ENCODE data around the gene SAMD4A.

DNA sequence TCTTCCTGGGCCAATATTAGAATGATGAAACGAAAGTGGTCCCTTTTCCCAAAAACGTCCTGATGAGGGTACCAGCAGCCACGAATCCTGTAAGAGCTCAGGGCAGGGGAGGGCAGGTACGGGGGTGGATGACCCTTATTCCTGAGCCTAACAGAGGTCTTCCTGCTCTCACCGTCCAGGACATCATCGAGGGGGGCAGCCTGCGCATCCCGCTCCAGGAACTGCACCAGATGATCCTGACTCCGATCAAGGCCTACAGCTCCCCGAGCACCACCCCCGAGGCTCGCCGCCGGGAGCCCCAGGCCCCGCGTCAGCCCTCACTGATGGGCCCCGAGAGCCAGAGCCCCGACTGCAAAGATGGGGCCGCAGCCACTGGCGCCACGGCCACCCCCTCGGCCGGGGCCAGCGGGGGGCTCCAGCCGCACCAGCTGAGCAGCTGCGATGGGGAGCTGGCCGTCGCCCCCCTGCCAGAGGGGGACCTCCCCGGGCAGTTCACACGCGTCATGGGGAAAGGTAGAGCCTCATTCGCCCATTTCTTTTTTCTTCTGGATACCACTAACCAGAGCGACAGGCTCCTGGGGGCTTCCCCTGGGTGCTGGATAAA, 193.2 kb downstream of the SAMD4A start:
- TF ChIP-seq, protein P1, sequence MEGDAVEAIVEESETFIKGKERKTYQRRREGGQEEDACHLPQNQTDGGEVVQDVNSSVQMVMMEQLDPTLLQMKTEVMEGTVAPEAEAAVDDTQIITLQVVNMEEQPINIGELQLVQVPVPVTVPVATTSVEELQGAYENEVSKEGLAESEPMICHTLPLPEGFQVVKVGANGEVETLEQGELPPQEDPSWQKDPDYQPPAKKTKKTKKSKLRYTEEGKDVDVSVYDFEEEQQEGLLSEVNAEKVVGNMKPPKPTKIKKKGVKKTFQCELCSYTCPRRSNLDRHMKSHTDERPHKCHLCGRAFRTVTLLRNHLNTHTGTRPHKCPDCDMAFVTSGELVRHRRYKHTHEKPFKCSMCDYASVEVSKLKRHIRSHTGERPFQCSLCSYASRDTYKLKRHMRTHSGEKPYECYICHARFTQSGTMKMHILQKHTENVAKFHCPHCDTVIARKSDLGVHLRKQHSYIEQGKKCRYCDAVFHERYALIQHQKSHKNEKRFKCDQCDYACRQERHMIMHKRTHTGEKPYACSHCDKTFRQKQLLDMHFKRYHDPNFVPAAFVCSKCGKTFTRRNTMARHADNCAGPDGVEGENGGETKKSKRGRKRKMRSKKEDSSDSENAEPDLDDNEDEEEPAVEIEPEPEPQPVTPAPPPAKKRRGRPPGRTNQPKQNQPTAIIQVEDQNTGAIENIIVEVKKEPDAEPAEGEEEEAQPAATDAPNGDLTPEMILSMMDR (IDR thresholded peaks at IDR 0.05), result no peak
- no peak for TF ChIP-seq POLR2A (IDR thresholded peaks at IDR 0.05)

Data from lower leg skin (tissue), 3 donors.